ENCODE results near the gene ANKRD28.

GRCh38 chr3:15801298-15801697, 3.5 kb upstream of the ANKRD28 start:
- no peak for TF ChIP-seq CTCF (IDR thresholded peaks at IDR 0.05)
- no peak for TF ChIP-seq POLR2A (IDR thresholded peaks at IDR 0.05)
- TF ChIP-seq EP300 (IDR thresholded peaks at IDR 0.05), result no peak

All from ovary (tissue), 3 donors.